NCI-H774 (cell line): ENCODE data around the gene ASPA.

Source experiments
- DNase-seq: peaks from one replicate; lab custom pipeline; 2025; lab: John Stamatoyannopoulos, UW

ASPA gene

GRCh38 chr17:3534881-3535252, 59.1 kb downstream of the ASPA start:
- no peak for DNase-seq

DNA sequence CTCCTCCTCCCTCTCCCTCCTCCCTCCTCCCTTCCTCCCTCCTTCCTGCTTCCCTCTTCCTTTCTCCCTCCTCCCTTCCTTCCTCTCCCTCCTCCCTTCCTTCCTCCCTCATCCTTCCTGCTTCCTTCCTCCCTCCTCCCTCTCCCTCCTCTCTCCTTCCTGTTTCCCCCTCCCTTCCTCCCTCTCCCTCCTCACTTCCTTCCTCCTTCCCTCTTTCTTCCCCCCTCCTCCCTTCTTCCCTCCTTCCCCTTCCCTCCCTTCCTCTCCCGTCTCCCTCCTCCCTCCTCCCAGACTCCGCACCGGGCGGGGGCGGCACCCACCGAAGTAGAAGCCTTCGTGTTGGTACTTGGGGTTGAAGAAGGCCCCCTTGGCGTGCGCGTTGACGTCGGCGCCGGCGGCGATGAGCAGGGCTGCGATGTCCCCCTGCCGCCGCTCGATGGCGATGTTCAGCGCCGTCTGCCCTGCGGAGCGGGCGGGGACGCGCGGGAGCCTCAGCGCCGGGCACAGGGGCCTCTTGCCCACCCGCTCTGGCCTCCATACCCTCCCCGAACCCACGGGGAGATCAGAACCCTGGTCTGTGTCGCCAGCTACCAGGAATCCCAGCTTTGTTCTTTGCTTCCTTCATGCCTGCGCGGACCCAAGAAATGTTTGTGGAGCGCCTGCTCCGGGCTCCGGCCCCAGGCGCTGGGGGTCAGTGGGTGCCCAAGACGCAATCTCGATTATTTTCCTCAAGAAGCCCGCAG, 59.6 kb downstream of the ASPA start:
- DNase-seq, result peak; percentile 27

DNA sequence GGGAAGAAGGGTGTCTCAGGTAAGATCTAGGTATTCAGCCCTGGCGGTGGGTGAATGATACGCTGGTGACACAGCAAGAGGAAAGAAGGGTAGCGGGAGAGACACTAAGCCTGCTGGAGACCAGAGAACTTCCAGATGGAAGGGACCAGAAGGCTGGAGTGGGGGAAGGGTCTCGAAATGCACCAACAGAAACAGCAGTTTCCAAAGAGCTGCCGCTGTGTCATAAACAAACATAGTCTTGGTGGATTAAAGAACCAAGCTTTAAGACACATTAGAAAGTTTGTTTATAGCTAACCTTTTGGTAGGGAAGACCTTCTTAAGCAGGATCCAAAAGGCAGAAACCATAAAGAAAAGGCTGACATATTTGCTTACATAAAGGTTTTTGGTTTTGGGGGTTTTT, 60.9 kb downstream of the ASPA start:
- DNase-seq, result no peak

DNA sequence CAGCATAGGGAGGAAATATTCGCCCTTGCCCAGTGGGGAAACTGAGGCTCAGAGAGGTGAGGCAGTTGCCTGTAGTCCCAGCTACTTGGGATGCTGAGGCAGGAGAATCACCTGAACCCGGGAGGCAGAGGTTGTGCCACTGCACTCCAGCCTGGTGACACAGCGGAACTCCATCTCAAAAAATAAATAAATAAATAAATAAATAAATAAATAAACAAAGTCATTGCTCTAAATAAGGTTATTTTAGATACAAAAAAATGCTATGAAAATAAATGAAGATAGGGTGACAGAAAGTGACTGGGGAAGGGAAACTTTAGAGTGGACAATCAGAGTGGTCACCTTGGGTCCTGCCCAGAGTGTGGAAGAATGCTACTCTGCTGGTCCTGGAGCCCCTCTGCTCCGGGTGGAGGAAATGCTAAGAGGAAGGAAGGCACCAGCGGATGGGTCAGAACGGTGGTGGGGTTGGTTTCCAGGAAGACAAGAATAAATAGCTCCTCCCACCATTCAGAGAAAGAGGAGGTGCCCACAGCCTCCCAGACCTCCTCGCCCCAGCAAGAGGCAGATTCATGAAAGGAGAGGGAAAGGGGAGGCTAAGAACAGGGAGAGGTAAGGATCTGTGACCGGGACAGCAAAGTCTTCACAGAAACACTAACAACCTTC, 64.2 kb downstream of the ASPA start:
- no peak for DNase-seq

GRCh38 chr17:3542410-3543088, 66.8 kb downstream of the ASPA start:
- DNase-seq, result no peak

- DNase-seq, result no peak
Observed at GRCh38 chr17:3543453-3543852, 67.7 kb downstream of the ASPA start.

- no peak for DNase-seq
Observed at GRCh38 chr17:3544365-3544764, 68.6 kb downstream of the ASPA start.

- DNase-seq, result no peak
Observed at GRCh38 chr17:3545151-3545550, 69.4 kb downstream of the ASPA start.

- DNase-seq, result no peak
Observed at GRCh38 chr17:3546521-3546920, 70.7 kb downstream of the ASPA start.

- DNase-seq, result no peak
Observed at GRCh38 chr17:3546997-3547396, 71.2 kb downstream of the ASPA start.

GRCh38 chr17:3547628-3548027, 71.8 kb downstream of the ASPA start:
- DNase-seq, result no peak

DNA sequence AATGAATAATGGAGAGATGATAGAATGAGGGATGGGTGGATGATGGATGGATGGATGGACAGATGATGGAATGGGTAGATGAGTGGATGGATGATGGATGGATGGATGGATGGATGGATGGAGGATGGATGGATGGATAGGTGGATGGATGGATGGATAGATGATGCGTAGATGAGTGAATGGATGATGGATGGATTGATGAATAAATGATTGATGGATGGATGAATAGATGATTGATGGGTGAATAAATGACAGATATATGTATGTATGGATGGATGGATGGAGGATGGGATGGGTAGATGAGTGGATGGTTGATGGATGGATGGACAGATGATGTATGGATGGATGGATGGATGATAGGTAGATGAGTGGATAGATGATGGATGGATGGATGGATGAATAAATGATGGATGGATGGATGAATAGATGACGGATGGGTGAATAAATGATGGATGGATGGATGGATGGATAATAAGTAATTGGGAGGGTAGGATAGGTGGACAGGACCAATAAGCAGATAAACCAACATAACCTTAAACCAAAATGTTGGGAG, 73.9 kb downstream of the ASPA start:
- DNase-seq, result no peak

- DNase-seq, result no peak
Observed at GRCh38 chr17:3551189-3551588, 75.4 kb downstream of the ASPA start.

DNA sequence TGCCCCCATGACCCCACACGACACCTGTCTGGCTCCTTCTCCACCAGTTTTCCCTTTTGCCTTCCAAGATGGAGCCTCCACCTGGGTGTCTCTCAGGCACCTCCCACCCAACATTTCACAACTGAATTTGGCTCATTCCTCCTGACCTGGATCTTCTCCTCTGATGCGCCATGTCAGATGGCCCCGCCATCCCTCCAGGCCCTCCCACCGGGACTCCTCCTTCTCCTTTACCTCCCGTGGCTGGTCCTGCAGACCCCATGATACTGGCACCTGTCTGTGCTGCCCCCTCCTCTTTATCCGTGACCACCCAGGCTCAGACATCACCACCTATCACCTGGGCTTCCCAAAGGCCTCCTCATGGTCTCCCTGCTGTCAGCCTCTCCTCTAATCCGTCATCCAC, 77.1 kb downstream of the ASPA start:
- no peak for DNase-seq
